NCI-H748 treated with DMSO at 0.1 percent for 48 hours (cell line): ENCODE results near the gene PIP4K2A.
"Not testable (repeated sequence)": the region's sequence is repeated elsewhere in the genome, so short reads cannot be mapped to it uniquely, and the experiment has no call there.

ENCODE experiments used
- DNase-seq: peaks from one replicate; lab custom pipeline; 2025; lab: John Stamatoyannopoulos, UW

The PIP4K2A gene

DNA sequence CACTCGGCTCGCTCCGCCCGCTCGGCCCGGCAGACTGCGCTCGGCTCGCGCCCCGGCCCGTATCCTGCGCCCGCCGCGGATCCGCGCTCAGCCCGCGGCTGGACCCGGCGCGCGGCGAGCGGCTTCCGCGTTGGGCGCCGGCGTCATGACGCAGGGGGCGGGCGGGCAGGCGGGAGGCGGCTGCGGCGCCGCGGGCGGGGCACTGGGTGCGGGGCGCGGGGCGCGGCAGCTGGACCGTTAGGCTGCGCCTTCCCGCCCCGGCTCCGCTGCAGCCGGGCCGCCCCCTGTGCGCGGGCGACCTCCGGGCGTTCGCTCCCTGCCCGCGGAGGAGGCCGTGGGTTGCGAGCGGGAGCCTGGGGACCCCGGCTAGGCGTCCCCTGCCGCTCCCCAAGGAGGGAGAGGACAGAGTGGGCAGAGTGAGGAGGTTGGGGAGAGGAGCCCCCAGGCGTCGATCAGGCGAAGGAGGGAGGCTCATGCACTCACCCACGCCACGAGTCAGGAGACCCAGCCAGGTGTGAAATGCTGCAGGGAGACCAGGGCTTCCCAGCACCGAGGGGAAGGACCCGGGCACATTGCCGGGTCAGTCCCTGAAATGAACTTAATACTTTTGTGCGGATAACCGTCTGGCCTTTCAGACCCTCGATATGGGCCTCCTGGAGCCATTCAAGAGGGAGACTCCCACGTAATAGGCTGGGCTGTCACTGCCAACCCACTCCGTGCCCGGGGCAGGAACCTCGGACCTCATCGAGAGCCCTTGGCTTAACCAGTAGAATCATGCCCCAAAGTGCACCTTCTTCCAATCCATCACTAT lies at the start of gene PIP4K2A:
Gene PIP4K2A (minus strand): TSS at position 100 of the 811 bp plus-strand sequence. CDS start 252 bp downstream, outside the sequence.
- DNase-seq: peak; percentile 1

DNA sequence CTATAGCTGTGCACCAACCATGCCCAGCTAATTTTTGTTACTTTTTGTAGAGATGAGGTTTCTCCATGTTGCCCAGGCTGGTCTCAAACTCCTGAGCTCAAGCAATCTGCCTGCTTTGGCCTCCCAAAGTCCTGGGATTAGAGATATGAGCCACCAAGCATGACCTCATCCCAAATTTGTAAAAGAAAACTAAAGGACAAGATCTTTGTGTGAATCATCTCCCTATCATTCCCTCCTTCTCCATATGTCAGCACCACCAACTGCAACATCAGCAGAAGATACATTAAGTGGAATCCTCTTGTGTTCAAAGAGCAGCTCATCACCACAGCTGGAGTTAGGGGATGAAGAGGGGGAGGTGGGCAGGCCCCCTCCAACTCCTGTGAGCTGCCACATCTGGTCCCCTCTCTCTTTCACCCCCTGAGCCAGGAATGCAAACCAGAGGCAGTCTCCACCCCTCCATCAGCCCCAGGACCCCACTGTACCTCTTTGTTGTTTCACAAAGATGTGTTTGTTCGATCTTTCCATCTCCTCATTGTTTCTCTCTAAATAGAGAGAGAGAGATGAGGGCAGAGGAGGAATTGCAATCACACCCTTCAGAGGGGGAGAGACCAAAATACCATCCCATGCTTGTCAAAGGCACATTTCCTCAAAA lies 47.3 kb upstream of the PIP4K2A start:
- DNase-seq: no peak

GRCh38 chr10:22760025-22760424 lies 45.6 kb upstream of the PIP4K2A start:
- no peak for DNase-seq

GRCh38 chr10:22758867-22759266 lies 44.5 kb upstream of the PIP4K2A start:
- DNase-seq: no peak

DNA sequence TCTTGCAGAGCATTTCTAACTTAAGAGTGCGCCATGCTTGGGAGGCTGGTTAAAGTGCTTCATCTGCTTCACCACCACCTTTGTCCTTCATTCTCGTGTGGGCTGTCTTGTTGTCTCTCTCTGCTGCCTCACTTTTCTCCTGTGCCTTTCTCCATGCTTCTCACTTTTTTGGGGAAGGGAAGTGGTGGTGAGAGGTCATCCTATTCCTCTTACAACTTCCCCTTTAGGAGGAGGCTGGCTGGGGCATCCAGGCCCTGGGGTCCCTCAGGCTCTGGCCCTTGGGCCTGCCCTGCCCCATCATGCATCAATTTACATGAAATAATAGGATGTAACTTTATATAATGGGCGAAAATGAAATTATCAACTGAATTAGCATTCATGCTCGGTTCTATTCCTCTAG lies 39.9 kb upstream of the PIP4K2A start:
- DNase-seq: no peak

DNA sequence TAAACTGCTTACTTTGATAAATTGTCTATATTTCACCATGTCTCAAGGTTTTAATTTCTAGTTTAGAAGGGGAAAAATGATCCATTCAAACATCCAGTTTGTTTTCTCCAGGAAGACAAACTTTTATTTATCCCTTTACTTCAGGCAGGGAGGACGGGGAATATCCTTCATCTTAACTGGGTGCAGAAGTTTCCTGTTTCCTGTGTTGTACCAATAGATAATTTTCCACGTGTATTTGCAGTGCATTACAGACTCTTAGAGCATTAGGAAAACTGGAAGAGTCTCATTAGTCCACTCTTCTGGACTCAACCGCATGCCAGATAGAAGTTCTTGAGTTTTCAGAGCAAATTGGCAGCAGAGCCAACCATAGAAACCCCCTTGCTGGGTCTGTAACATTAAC lies 39.4 kb upstream of the PIP4K2A start:
- no peak for DNase-seq

DNA sequence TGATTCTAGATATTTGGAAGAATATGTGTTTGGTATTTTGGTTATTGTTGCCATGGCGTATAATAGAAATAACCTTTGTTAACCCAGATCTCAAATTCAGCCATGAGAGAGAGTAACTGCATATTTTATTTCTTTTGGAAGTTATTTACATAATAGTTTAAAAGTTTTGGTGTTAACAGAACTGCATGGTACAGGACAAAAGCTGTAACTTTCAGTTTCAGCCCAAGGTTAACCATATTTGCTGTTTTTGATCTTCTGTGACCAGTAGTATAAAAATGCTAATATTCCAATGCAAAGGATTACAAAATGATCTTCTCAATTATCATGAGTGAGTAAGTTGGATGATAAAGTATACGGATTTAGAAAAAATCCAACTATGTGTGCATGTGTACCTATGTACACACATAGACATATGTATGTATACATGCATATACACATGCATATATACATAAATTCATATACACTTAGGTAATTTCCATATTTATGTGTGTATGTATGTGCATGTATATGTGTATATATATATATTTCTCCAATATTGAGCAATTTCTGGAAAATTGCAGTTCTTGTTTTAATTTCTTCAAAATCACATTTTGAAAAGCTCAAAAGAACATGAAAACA lies 38.0 kb upstream of the PIP4K2A start:
- no peak for DNase-seq

DNA sequence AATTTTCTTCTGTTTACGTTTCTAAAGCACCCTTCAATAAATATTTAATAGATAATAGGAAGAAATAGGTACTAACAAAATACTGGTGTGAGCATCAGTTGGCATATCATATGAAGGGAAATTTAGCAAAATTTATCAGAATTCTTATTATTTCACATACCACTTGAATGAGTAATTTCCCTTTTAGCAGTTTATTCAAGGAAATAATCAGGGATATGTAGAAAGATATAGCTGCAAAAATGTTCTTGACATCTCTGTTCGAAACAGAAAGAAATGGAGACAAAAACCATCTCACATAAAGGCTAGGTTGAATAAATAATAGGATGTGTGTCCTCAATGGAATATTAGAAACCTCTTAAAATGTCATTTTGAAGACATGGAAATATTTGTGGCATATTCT lies 35.8 kb upstream of the PIP4K2A start:
- DNase-seq: no peak

DNA sequence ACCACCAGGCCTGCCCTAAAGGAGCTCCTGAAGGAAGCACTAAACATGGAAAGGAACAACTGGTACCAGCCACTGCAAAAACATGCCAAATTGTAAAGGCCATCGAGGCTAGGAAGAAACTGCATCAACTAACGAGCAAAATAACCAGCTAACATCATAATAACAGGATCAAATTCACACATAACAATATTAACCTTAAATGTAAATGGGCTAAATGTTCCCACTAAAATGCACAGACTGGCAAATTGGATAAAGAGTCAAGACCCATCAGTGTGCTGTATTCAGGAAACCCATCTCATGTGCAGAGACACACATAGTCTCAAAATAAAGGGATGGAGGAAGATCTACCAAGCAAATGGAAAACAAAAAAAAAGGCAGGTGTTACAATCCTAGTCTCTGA lies 30.5 kb upstream of the PIP4K2A start:
- DNase-seq: not testable (repeated sequence)

DNA sequence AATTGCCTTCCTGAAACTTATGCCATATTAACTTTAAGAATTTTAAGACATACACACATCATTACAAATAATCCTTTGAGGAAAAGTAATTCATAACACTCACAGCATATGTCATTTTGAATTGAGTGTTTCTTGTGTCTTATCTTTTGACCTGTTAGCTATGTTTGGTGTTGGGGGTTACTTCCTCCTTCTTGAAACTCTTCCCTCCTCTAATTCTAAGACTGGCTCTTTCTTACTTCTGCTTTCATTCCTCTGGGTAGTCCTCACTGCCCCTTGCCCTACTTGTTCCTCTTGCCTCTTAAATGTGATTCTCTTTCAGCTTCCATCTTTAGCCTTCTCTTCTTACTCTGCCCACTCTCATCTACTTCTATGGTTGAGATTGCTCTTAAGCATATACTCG lies 28.3 kb upstream of the PIP4K2A start:
- DNase-seq: no peak

GRCh38 chr10:22741631-22742030 lies 27.3 kb upstream of the PIP4K2A start:
- DNase-seq: not testable (repeated sequence)

DNA sequence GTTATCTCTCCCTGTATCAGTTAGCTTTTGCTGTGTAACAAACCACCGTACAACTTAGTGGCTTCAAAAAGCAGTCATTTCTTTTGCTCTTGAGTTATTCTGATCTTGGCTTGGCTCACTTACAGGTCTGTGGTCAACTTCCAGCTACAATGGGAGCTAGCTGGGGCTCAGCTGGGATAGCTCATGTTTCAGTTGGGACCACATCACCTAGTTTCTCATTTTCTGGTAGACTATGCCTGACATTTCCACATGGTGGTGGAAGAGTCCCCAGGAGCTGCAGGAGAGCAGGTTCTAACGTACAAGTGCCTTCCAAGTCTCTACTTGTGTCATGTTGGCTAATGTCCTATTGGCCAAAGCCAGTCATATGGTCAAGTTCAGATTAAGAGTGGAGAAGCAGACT lies 25.8 kb upstream of the PIP4K2A start:
- DNase-seq: no peak

GRCh38 chr10:22737587-22737986 lies 23.2 kb upstream of the PIP4K2A start:
- no peak for DNase-seq

DNA sequence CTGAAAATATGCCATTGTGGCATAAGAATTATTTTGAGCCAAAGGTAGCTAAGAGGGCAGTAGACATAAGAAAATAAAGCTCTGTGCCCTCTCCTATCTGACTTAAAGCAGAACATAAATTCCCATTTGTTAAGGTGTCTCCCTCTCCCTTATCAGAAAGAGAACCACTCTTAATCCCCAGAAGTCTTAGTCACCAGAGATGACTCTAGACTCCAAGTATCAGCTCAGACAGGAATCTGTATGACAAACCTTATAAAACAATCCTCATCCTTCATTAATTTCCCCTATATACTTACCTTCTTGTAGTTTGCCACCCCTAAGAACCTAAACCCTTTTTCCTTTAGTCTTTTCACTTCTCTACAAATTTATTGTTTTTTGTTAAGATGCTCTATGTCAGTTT lies 21.8 kb upstream of the PIP4K2A start:
- DNase-seq: no peak

- DNase-seq: no peak
Measured at GRCh38 chr10:22733992-22734391, 19.6 kb upstream of the PIP4K2A start.

GRCh38 chr10:22727663-22728062 lies 13.3 kb upstream of the PIP4K2A start:
- no peak for DNase-seq

DNA sequence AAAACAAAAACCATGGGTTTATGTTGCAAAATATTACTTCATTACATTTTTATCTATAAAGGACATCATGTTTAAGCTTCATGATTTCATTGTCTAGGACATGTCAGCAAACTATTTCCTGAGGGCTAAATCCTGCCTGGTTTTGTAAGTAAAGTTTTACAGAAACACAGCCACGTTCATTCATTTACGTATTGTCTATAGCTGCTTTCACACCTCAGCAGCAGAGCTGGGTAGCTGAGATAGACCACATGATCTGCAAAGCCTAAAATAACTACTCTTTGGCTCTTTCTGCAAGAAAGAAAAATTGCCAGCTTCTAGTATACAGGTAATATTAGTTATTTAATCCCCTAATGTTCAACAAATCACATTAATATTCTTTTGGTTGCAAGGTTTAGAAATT lies 12.7 kb upstream of the PIP4K2A start:
- no peak for DNase-seq

DNA sequence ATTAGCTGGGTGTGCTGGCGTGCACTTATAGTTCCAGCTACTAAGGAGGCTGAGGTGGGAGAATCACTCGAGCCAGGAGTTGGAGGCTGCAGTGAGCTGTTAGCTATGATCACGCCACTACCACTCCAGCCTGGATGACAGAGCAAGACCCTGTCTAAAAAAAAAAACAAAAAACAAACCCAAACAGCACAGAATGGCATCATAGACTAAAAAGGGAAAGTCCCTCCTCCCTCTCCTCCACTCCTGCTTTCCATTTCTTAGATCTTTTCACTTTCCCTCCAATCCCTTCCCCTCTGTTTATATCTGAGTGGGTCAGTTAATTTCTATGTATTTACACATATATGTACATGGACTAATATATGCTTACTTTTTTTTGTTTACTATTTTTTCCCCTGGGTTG lies 10.4 kb upstream of the PIP4K2A start:
- no peak for DNase-seq

DNA sequence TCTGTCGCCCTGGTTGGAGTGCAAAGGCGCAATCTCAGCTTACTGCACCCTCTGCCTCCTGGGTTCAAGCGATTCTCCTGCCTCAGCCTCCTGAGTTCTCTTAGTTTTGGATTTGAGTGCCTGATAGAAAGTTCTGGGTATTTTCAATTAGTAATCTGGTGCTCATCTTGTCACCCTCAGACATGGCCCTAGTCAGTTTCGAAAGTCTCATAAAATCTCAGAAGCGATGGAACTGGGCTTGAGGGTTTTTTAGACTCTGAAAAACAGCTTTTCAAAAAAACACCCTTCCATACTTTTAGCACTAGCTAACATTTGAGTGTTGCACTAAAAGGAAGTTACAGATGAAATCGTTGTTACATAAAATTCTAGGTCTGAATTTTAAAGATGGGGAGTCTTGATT lies 9.4 kb upstream of the PIP4K2A start:
- no peak for DNase-seq

DNA sequence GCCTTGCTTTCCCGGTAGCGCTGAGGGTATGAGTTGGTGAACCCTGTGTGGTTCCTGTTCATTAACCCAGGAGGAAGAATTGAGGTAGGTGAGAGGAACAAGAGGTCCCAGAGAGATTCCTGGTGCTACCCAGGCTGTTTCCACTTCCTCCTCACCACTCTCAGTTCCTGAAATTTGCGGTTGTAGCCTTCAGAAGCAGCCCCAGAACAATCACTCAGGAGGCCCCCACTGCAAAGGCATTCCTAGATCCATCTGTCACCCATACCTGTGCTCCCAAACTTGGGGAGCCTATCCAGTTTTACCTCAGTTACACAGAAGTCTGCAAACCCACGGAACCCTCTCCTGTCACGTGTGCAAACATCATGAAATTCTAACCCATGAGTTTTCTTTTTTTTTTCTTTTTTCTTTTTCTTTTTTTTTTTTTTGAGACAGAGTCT lies 9.0 kb upstream of the PIP4K2A start:
- DNase-seq: no peak

GRCh38 chr10:22722626-22723169 lies 8.3 kb upstream of the PIP4K2A start:
- no peak for DNase-seq

- DNase-seq: no peak
Measured at GRCh38 chr10:22720667-22721066, 6.3 kb upstream of the PIP4K2A start.
